SK-N-SH treated with all-trans-retinoic acid at 6 μM for 48 hours (cell line): ENCODE results near the gene YPEL2.
A peak's percentile ranks its signal among the peaks of the same experiment; 100 is the strongest.

Source experiments
- ATAC-seq: fragments of 200-7000 bp; cut with Tn5 transposase; 3 replicates; pipeline ENCODE4 v1.9.1; 2020; ENCODE audit warnings: mild to moderate bottlenecking, moderate library complexity
- ARNTL ChIP-seq: fragments of 450-650 bp; formaldehyde crosslinking; IDR thresholded peaks from 2 replicates; pipeline ENCODE4 v1.5.0; 2020; ENCODE audit warnings: low read depth, mild to moderate bottlenecking, moderate library complexity, borderline replicate concordance
- BACH2 ChIP-seq: fragments of 250-450 bp; sonication (Bioruptor Pico); IDR thresholded peaks from 2 replicates; pipeline ENCODE4 v1.9.0; 2021; ENCODE audit warnings: mild to moderate bottlenecking, borderline replicate concordance
- CREB5 ChIP-seq: fragments of 250-450 bp; sonication (Bioruptor Pico); IDR thresholded peaks from 2 replicates; pipeline ENCODE4 v1.5.1; 2020; ENCODE audit warnings: low read depth, mild to moderate bottlenecking, moderate library complexity
- CSDC2 ChIP-seq: fragments of 250-450 bp; sonication (Bioruptor Pico); IDR thresholded peaks from 2 replicates; pipeline ENCODE4 v1.5.0; 2020; ENCODE audit warnings: mild to moderate bottlenecking, moderate library complexity
- CSRNP3 ChIP-seq: fragments of 250-450 bp; sonication (Bioruptor Pico); IDR thresholded peaks from 2 replicates; pipeline ENCODE4 v1.5.1; 2021; ENCODE audit warnings: mild to moderate bottlenecking, moderate library complexity
- ESRRG ChIP-seq: fragments of 250-450 bp; sonication (Bioruptor Pico); IDR thresholded peaks from 2 replicates; pipeline ENCODE4 v1.6.1; 2021; ENCODE audit warnings: mild to moderate bottlenecking
- ISL1 ChIP-seq: fragments of 250-450 bp; sonication (Bioruptor Pico); IDR thresholded peaks from 2 replicates; pipeline ENCODE4 v2.1.2; 2022; ENCODE audit warnings: mild to moderate bottlenecking, moderate library complexity
- OSR1 ChIP-seq: fragments of 250-450 bp; sonication (Bioruptor Pico); IDR thresholded peaks from 2 replicates; pipeline ENCODE4 v1.8.0; 2022; ENCODE audit warnings: moderate library complexity, mild to moderate bottlenecking, inconsistent platforms
- PATZ1 ChIP-seq: fragments of 250-450 bp; sonication (Bioruptor Pico); IDR thresholded peaks from 2 replicates; pipeline ENCODE4 v1.8.0; 2020; ENCODE audit warnings: mild to moderate bottlenecking, moderate library complexity, borderline replicate concordance
- POU6F1 ChIP-seq: fragments of 250-450 bp; sonication (Bioruptor Pico); IDR thresholded peaks from 2 replicates; pipeline ENCODE4 v1.8.0; 2021; ENCODE audit warnings: low read depth, mild to moderate bottlenecking, moderate library complexity, borderline replicate concordance
- PPARA ChIP-seq: fragments of 250-450 bp; sonication (Bioruptor Pico); IDR thresholded peaks from 2 replicates; pipeline ENCODE4 v1.5.0; 2020; ENCODE audit warnings: mild to moderate bottlenecking, borderline replicate concordance
- RARB ChIP-seq: fragments of 250-450 bp; sonication (Bioruptor Pico); IDR thresholded peaks from 2 replicates; pipeline ENCODE4 v1.8.0; 2021; ENCODE audit warnings: mild to moderate bottlenecking, moderate library complexity
- SNAI2 ChIP-seq: fragments of 250-450 bp; sonication (Bioruptor Pico); IDR thresholded peaks from 2 replicates; pipeline ENCODE4 v1.5.0; 2020; ENCODE audit warnings: mild to moderate bottlenecking, moderate library complexity
- TCF4 ChIP-seq: fragments of 250-450 bp; sonication (Bioruptor Pico); IDR thresholded peaks from 2 replicates; pipeline ENCODE4 v1.8.0; 2021; ENCODE audit warnings: mild to moderate bottlenecking, moderate library complexity, borderline replicate concordance
- TOX ChIP-seq: fragments of 250-450 bp; sonication (Bioruptor Pico); IDR thresholded peaks from 2 replicates; pipeline ENCODE4 v1.8.0; 2021; ENCODE audit warnings: mild to moderate bottlenecking, moderate library complexity, borderline replicate concordance
- ZC3H10 ChIP-seq: fragments of 250-450 bp; sonication (Bioruptor Pico); IDR thresholded peaks from 2 replicates; pipeline ENCODE4 v1.5.1; 2021; ENCODE audit warnings: mild to moderate bottlenecking, moderate library complexity
- ZFP3 ChIP-seq: fragments of 250-450 bp; sonication (Bioruptor Pico); IDR thresholded peaks from 2 replicates; pipeline ENCODE4 v1.5.0; 2020; ENCODE audit warnings: mild to moderate bottlenecking, moderate library complexity
- ZFP30 ChIP-seq: fragments of 450-650 bp; formaldehyde crosslinking; IDR thresholded peaks from 2 replicates; pipeline ENCODE4 v1.5.0; 2022; ENCODE audit warnings: mild to moderate bottlenecking, moderate library complexity
- ZNF565 ChIP-seq: fragments of 450-650 bp; formaldehyde crosslinking; conservative IDR thresholded peaks from 2 replicates; pipeline ENCODE4 v1.5.0; 2020; ENCODE audit warnings: low read depth, mild to moderate bottlenecking, moderate library complexity

The YPEL2 gene

GRCh38 chr17:59427425-59427921, 96.0 kb downstream of the YPEL2 start (continued):
- TF ChIP-seq PATZ1 (0 out of 2 replicates have a peak, but pooled peaks have one; percentile 32), SNAI2 (peak; percentile 78; the same call in 1 of the 2 replicates), TOX (CRISPR knock-in tag) (peak; percentile 23; the same call in 1 of the 2 replicates)

GRCh38 chr17:59427996-59428395, 96.5 kb downstream of the YPEL2 start:
- no peak for TF ChIP-seq ZC3H10
- no peak for TF ChIP-seq ARNTL (CRISPR knock-in tag)
- no peak for TF ChIP-seq ISL1 (CRISPR knock-in tag)
- no peak for TF ChIP-seq TOX (CRISPR knock-in tag)
- TF ChIP-seq ZFP3 (CRISPR knock-in tag): no peak
- TF ChIP-seq PPARA (CRISPR knock-in tag): no peak
- TF ChIP-seq RARB (CRISPR knock-in tag): no peak
- peak; percentile 7; the same call in 2 of the 3 replicates for ATAC-seq

GRCh38 chr17:59428916-59429485, 97.5 kb downstream of the YPEL2 start:
- TF ChIP-seq ESRRG: no peak
- TF ChIP-seq BACH2 (CRISPR knock-in tag): no peak
- TF ChIP-seq ZFP30 (CRISPR knock-in tag): no peak
- TF ChIP-seq RARB (CRISPR knock-in tag): no peak
- no peak for TF ChIP-seq TOX (CRISPR knock-in tag)
- TF ChIP-seq CREB5 (CRISPR knock-in tag): no peak
- no peak for TF ChIP-seq OSR1 (CRISPR knock-in tag)
- no peak for ATAC-seq

GRCh38 chr17:59431601-59432000, 100.1 kb downstream of the YPEL2 start:
- ATAC-seq: no peak
- TF ChIP-seq CSRNP3 (CRISPR knock-in tag) (no peak), PATZ1 (no peak), SNAI2 (no peak), CSDC2 (CRISPR knock-in tag) (no peak), POU6F1 (no peak), BACH2 (CRISPR knock-in tag) (no peak), TCF4 (no peak), ZC3H10 (no peak), OSR1 (CRISPR knock-in tag) (no peak), ARNTL (CRISPR knock-in tag) (no peak), ISL1 (CRISPR knock-in tag) (no peak), PPARA (CRISPR knock-in tag) (no peak), ZNF565 (CRISPR knock-in tag) (no peak), ZFP30 (CRISPR knock-in tag) (no peak)
